ENCODE data around the gene SBF2.

DNA sequence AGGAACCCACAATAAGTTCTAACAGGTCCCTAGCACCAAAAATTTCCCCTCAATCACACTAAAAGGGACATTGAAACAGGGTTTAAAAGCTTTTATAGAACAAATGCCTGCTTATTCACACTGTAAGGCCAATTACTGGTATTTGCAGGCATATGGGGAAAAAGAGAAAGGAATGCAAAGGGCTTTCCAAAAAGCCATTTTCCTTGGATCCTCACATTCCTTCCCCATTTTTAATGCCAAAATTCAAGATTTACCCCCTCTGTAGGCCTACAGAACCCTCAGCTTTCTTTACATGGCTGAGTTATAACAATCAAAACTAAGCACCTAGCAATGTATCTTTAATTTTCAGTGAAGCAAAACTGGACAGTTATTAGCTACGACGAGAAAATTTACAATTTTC lies 102.0 kb downstream of the SBF2 start:
- TF ChIP-seq POLR2A (IDR thresholded peaks at IDR 0.05; ENCODE audit: low read depth) (no peak), CTCF (IDR thresholded peaks at IDR 0.05) (no peak), POLR2AphosphoS5 (IDR thresholded peaks at IDR 0.05) (no peak), EP300 (IDR thresholded peaks at IDR 0.05) (no peak)
